HG03060 (cell line): Measurements from ENCODE around the gene ZDHHC1.

Experiments
- ATAC-seq: cut with Tn5 transposase; IDR thresholded peaks from one replicate; pipeline ENCODE4 v1.9.1; 2021; ENCODE audit warnings: low read depth, moderate number of reproducible peaks; ENCODE audit not compliant: unreplicated experiment

ZDHHC1 gene

GRCh38 chr16:67396159-67397035 lies 19.9 kb downstream of the ZDHHC1 start:
- no peak for ATAC-seq

GRCh38 chr16:67395458-67396158 lies 20.7 kb downstream of the ZDHHC1 start:
- no peak for ATAC-seq

GRCh38 chr16:67395105-67395457 lies 21.2 kb downstream of the ZDHHC1 start:
- no peak for ATAC-seq

- ATAC-seq = no peak
Measured at GRCh38 chr16:67394155-67395104, 21.8 kb downstream of the ZDHHC1 start.

GRCh38 chr16:67393788-67394154 lies 22.5 kb downstream of the ZDHHC1 start:
- no peak for ATAC-seq

- no peak for ATAC-seq
Measured at GRCh38 chr16:67393111-67393787, 23.0 kb downstream of the ZDHHC1 start, which contains the start of gene TPPP3. TPPP3 (minus strand) TSS chr16:67393498; CDS start chr16:67391111, 2,387 bp downstream.

- no peak for ATAC-seq
Measured at GRCh38 chr16:67392301-67393059, 23.8 kb downstream of the ZDHHC1 start.

- no peak for ATAC-seq
Measured at GRCh38 chr16:67391424-67392300, 24.6 kb downstream of the ZDHHC1 start.

GRCh38 chr16:67390816-67391423 lies 25.4 kb downstream of the ZDHHC1 start:
- ATAC-seq = no peak

GRCh38 chr16:67389911-67390815 lies 26.1 kb downstream of the ZDHHC1 start:
- ATAC-seq = no peak

- no peak for ATAC-seq
Measured at GRCh38 chr16:67388591-67388990, 27.7 kb downstream of the ZDHHC1 start.

- no peak for ATAC-seq
Measured at GRCh38 chr16:67388191-67388590, 28.1 kb downstream of the ZDHHC1 start.

GRCh38 chr16:67387479-67388079 lies 28.7 kb downstream of the ZDHHC1 start:
- ATAC-seq = no peak

- ATAC-seq = no peak
Measured at GRCh38 chr16:67386861-67387455, 29.3 kb downstream of the ZDHHC1 start.

- ATAC-seq = no peak
Measured at GRCh38 chr16:67384778-67385510, 31.3 kb downstream of the ZDHHC1 start.

GRCh38 chr16:67383284-67383683 lies 33.0 kb downstream of the ZDHHC1 start:
- ATAC-seq = no peak
